Measurements from ENCODE around the gene HSPA12B.

Gene HSPA12B

DNA sequence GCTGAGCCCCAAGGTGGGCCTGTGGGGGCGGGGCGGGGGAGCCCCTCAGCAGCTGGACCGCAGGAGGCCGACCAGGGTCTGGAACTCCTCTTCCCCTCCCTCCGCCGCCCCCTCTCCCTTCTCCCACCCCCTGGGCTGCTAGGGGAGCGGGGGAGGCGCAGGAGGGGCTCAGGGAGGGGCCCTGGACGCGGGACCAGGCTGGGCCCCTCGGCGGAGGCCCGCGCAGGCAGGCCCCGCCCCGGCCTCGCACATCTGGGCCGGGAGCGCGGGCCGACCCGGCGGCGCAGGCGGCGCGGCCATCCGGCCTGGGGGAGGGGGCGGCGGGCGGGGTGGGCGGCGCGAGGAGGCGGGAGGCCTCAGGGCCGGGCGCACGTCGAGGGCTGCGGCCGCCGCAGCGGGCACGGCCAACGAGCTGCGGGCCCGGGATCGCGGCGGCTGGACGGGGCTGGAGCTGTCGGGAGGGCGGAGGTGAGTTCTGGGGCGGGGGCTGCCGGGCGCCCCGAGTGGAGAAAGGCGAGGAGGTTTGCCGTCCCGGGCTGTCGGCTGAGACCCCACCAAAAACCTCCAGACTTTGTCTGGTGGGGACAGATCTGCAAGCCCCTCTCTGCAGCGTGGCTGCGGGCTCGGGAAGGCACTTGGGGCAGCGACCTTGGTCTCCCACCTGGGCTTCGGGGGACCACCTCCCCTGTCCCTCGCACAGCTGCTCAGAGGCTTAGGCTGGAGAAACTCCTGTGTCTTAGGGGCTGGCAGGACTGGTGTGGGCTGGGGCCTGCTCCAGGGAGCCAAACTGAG lies at the start of gene HSPA12B:
HSPA12B (plus strand) TSS at position 359 of the 792 bp plus-strand sequence. CDS start 5,990 bp downstream, outside the sequence.
- DNase-seq (ENCODE audit: low read depth) = no peak
- H3K4me3 ChIP-seq (ENCODE audit: low read depth, low read length) = no peak within 1 kb of the TSS

- no peak for DNase-seq (ENCODE audit: low read depth)
- H3K4me3 ChIP-seq (ENCODE audit: low read depth, low read length) = no peak overlapping the region
These were observed 47.1 kb upstream of the HSPA12B start for GRCh38 chr20:3685341-3685740.

DNA sequence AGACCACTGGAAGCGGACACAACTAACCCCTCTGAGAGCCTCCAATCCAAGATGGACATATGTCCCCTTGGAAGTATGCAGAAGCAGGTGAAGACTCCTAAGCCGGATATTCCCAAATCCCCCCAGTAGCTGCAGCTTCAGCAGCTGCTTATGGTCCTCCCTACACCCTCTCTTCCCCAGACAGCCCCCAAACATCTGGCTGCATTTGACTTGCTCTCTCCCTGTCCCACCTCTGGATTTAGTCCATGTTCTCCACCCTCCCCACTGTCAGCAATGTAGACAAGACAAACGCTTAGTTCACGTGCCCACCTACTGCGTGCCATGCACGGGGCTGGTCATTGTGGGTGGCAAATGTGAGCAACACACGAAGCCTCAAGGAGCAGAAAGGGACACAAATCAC lies 46.1 kb upstream of the HSPA12B start:
- no peak overlapping the region for H3K4me3 ChIP-seq (ENCODE audit: low read depth, low read length)
- no peak for DNase-seq (ENCODE audit: low read depth)

DNA sequence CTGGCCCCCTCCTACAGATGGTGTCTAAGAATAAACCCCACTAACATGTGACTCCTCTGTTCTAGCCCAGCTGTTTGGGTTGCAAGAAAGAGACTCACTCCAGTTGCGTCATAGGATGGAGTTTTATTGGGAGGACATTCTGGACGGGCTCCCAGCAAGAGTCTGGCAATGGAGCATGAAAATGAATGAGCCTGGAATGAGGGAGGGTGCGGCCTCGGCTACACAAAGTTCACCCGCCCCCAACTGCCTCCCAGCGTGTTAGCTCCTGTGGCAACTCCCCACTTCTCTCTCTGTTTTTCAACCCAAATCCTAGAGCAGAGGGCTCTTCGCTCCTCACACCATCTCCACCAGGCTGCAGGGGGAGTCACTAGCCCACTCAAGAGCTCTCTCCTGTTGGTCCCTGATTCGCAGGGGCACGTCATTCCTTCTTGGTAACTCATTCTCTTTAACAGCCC lies 45.6 kb upstream of the HSPA12B start:
- H3K4me3 ChIP-seq (ENCODE audit: low read depth, low read length) = no peak overlapping the region
- DNase-seq (ENCODE audit: low read depth) = peak; percentile 84

- DNase-seq (ENCODE audit: low read depth) = no peak
- no peak overlapping the region for H3K4me3 ChIP-seq (ENCODE audit: low read depth, low read length)
These were observed 44.8 kb upstream of the HSPA12B start for GRCh38 chr20:3687655-3688054.

GRCh38 chr20:3689978-3690377 lies 42.5 kb upstream of the HSPA12B start:
- DNase-seq (ENCODE audit: low read depth) = no peak
- no peak overlapping the region for H3K4me3 ChIP-seq (ENCODE audit: low read depth, low read length)

DNA sequence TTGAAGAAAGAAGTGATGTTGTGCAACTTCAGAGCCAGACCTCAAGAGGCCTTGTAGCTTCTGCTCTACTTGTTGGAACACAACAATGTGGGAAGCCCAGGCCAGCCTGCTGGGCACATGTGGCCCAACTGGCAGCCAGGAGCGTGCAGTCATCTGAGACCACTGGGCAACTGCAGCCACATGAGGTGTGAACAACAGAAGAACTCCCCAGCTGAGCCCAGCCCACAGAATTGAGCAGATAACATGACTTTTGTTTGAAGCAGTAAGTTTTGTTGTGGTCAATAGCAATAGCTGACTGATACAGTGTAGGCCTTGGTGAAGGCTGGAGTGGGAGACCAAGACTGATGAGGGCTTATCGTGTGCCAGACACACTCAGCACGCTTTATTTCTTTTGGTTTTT lies 42.1 kb upstream of the HSPA12B start:
- no peak overlapping the region for H3K4me3 ChIP-seq (ENCODE audit: low read depth, low read length)
- DNase-seq (ENCODE audit: low read depth) = no peak

GRCh38 chr20:3691306-3691705 lies 41.2 kb upstream of the HSPA12B start:
- DNase-seq (ENCODE audit: low read depth) = no peak
- H3K4me3 ChIP-seq (ENCODE audit: low read depth, low read length) = no peak overlapping the region

DNA sequence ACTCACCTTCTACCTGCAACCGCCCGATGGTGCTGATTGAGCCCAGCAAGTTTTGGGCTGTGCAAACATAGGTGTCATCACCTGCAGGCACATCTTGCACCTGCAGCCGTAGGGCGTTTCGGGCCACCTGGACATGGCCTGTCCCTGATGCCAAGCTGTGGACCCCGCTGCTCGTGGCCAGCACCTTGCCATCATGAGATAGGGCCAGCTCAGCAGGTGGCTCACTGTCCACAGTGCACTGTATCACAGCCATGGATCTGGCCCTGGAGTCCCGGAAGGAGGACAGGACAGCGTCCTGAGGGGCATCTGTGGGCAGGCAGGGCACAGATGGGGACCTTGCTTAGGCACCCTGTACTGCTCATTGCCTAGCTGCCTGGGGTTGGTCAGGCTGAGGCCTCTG lies 40.6 kb upstream of the HSPA12B start:
- H3K4me3 ChIP-seq (ENCODE audit: low read depth, low read length) = no peak overlapping the region
- DNase-seq (ENCODE audit: low read depth) = no peak

DNA sequence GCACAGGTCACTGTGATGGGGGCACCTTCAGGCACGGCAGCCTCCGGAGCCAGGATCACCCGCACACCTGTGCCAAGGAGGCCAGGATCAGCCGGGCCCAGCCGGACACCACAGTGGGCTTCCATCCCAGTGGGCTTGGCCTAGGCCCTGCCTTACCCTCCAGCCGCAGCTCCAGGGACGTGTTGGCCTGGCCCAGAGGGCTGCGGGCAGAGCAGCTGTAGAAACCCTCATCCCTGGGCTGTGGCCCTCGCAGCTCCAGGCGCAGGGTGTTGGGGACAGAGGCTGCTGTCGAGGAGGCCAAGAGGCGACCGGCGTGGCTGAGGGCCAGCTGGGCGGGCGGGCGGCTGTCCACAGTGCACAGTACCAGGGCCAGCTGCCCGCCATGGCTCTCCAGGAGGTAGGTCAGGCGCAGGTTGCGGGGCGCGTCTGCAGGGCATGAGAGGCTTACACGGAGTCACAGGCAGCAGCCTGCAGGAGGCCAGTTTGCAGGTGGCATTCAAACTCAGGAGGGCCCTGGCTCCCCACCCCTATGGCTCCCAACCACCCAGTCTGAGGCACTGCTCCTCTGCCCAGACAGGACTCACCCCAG lies 39.7 kb upstream of the HSPA12B start:
- H3K4me3 ChIP-seq (ENCODE audit: low read depth, low read length) = no peak overlapping the region
- no peak for DNase-seq (ENCODE audit: low read depth)

- H3K4me3 ChIP-seq (ENCODE audit: low read depth, low read length) = no peak overlapping the region
- DNase-seq (ENCODE audit: low read depth) = no peak
These were observed 39.1 kb upstream of the HSPA12B start for GRCh38 chr20:3693376-3693775.

DNA sequence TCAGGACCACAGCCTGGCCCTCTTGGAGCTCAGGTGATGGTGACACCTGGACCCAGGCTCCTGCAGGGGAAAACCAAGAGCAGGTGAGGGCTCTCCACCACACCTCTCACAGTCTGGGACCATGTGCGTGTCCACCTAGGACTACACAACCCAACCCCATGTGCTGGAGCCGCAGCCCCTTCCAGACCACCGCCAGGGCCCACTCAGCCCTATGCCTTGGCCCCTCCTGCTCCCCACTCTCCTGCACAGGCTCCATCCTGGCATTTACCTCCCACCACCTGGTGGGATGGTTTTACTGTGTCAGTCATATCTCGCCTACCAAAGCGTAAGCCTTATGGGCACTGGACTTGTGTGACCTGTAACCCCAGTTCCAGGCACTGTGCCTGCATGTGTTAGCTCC lies 37.6 kb upstream of the HSPA12B start:
- no peak overlapping the region for H3K4me3 ChIP-seq (ENCODE audit: low read depth, low read length)
- DNase-seq (ENCODE audit: low read depth) = no peak

- no peak overlapping the region for H3K4me3 ChIP-seq (ENCODE audit: low read depth, low read length)
- DNase-seq (ENCODE audit: low read depth) = no peak
These were observed 36.3 kb upstream of the HSPA12B start for GRCh38 chr20:3696200-3696599.

GRCh38 chr20:3696745-3697587 lies 35.5 kb upstream of the HSPA12B start:
- H3K4me3 ChIP-seq (ENCODE audit: low read depth, low read length) = no peak overlapping the region
- no peak for DNase-seq (ENCODE audit: low read depth)

- DNase-seq (ENCODE audit: low read depth) = no peak
These were observed 34.7 kb upstream of the HSPA12B start for GRCh38 chr20:3697588-3698305.

GRCh38 chr20:3698591-3699001 lies 33.9 kb upstream of the HSPA12B start:
- H3K4me3 ChIP-seq (ENCODE audit: low read depth, low read length) = no peak overlapping the region
- DNase-seq (ENCODE audit: low read depth) = no peak

More at GRCh38 chr20:3697588-3698305, 34.7 kb upstream of the HSPA12B start:
- no peak overlapping the region for H3K4me3 ChIP-seq (ENCODE audit: low read depth, low read length)

GRCh38 chr20:3699037-3699436 lies 33.4 kb upstream of the HSPA12B start:
- DNase-seq (ENCODE audit: low read depth) = no peak
- H3K4me3 ChIP-seq (ENCODE audit: low read depth, low read length) = no peak overlapping the region

DNA sequence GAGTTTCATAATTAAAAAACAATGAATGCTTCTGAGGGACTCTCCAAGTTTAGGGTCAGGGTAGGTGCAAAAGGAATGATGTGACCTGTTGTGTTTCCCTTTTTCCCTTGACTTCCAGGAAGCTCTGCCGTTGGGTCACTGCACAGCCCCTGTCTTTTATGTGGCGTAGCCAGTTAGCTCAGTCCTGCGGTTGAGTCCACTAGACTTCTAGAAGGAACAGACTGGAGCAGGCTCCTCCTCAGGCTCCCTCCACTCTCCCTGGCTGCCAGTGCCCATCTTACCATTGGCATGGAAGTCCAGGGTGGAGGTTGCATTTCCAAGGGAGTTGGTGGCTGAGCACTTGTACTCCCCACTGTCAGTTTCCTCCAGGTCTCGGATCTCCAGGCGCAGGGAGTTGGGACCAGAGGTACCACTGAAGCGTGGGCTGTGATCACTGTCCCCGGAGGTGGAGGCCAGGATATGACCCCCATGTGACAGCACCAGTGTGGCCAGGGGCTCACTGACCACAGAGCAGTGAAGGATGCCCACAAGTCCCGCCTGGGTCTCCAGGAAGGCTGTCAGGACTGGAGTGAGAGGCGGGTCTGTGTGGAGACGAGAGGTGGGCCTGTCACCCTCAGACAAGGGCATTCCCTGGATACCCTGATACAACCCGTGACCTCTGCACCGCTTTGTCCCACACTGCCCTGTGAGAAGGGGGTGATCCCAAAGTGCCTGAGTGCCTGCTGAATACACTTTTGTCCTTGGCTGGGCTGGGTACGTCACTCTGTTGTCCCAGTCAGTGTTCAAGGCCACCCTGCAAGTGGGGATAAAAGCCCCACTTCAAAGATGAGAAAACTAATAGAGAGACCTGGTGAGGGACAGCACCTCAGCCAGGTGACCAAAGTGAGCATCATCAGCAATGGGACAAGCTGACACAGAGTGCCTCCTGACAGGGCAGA lies 31.2 kb upstream of the HSPA12B start:
- no peak overlapping the region for H3K4me3 ChIP-seq (ENCODE audit: low read depth, low read length)
- no peak for DNase-seq (ENCODE audit: low read depth)

Measured in skeletal muscle cell (primary cell).